GM19193 (cell line): ENCODE measurements around the gene MACROD2.

ENCODE experiments used
- POLR2A ChIP-seq: IDR thresholded peaks from 4 replicates; pipeline ENCODE4 v1.6.1; 2011; ENCODE audit not compliant: insufficient read depth, insufficient read length; ENCODE audit errors: extremely low read depth

The MACROD2 gene

GRCh38 chr20:15632680-15633079 lies 1637.4 kb downstream of the MACROD2 start:
- no peak for TF ChIP-seq POLR2A

GRCh38 chr20:15634102-15634501 lies 1638.8 kb downstream of the MACROD2 start:
- TF ChIP-seq POLR2A = no peak

- TF ChIP-seq POLR2A = no peak
Measured at GRCh38 chr20:15637546-15637945, 1642.2 kb downstream of the MACROD2 start.

- no peak for TF ChIP-seq POLR2A
Measured at GRCh38 chr20:15637950-15638754, 1642.8 kb downstream of the MACROD2 start.

GRCh38 chr20:15638816-15639215 lies 1643.5 kb downstream of the MACROD2 start:
- TF ChIP-seq POLR2A = no peak

- no peak for TF ChIP-seq POLR2A
Measured at GRCh38 chr20:15639839-15640238, 1644.5 kb downstream of the MACROD2 start.

- no peak for TF ChIP-seq POLR2A
Measured at GRCh38 chr20:15642109-15642508, 1646.8 kb downstream of the MACROD2 start.

GRCh38 chr20:15642676-15643075 lies 1647.4 kb downstream of the MACROD2 start:
- no peak for TF ChIP-seq POLR2A

GRCh38 chr20:15643713-15644112 lies 1648.4 kb downstream of the MACROD2 start:
- TF ChIP-seq POLR2A = no peak

- no peak for TF ChIP-seq POLR2A
Measured at GRCh38 chr20:15645816-15646215, 1650.5 kb downstream of the MACROD2 start.

- no peak for TF ChIP-seq POLR2A
Measured at GRCh38 chr20:15653396-15654207, 1658.3 kb downstream of the MACROD2 start.

GRCh38 chr20:15654208-15654649 lies 1658.9 kb downstream of the MACROD2 start:
- no peak for TF ChIP-seq POLR2A

- no peak for TF ChIP-seq POLR2A
Measured at GRCh38 chr20:15655295-15655874, 1660.1 kb downstream of the MACROD2 start.

- TF ChIP-seq POLR2A = no peak
Measured at GRCh38 chr20:15656124-15656523, 1660.8 kb downstream of the MACROD2 start.

GRCh38 chr20:15658295-15658694 lies 1663.0 kb downstream of the MACROD2 start:
- no peak for TF ChIP-seq POLR2A
